Coronary artery (tissue), 2 donors: ENCODE measurements around the gene SEMA6B.

ENCODE experiments used
- DNase-seq: peaks from one replicate; pipeline ENCODE4 v3.0.0-alpha.2; 2017; ENCODE audit warnings: low spot score
- H3K27ac ChIP-seq, 2 donors: fragments of 200-600 bp; sonication (generic); one replicate each; pipeline ENCODE4 v1.5.1; 2016 to 2019
- H3K4me3 ChIP-seq: fragments of 200-600 bp; sonication (generic); 2 replicates; pipeline ENCODE4 v1.5.1; 2016; ENCODE audit warnings: mild to moderate bottlenecking, moderate library complexity
- CTCF ChIP-seq: fragments of 200-600 bp; sonication (generic); IDR thresholded peaks from one replicate; pipeline ENCODE4 v1.5.1; 2019; ENCODE audit warnings: antibody characterized with exemption

The SEMA6B gene

DNA sequence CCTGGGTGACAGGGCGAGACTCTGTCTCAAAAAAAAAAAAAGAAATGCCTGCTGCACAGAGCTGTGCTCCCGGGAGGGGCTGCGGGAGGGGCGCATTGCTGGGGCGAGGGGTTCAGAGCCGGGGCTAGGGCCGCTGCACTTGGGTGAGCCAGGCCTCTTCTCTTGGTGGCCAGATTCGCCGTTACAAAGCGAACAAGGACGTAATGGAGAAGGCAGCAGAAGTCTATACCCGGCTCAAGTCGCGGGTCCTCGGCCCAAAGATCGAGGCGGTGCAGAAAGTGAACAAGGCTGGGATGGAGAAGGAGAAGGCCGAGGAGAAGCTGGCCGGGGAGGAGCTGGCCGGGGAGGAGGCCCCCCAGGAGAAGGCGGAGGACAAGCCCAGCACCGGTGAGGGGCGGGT, 60.2 kb downstream of the SEMA6B start:
- Histone ChIP-seq H3K27ac (no peak overlapping the region), H3K4me3 (no peak overlapping the region)
- no peak for DNase-seq
- no peak for TF ChIP-seq CTCF

DNA sequence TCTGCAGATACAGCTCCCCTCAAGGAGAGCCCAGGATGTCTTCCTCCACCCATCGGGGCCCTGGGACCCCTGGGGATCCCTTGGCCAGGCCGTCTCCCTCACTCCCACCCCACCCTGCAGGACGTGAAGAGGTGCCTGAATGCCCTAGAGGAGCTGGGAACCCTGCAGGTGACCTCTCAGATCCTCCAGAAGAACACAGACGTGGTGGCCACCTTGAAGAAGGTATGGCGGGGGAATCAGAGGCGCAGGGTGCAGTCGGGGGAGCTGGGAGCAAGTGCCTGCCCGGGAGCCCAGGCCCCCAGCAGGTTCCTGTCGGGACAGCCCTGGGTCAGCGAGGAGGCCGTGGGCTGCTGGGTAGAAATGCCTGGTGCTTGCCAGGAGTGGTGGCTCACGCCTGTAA, 60.8 kb downstream of the SEMA6B start:
- DNase-seq = no peak
- Histone ChIP-seq H3K27ac (no peak overlapping the region), H3K4me3 (no peak overlapping the region)
- TF ChIP-seq CTCF = no peak

- H3K4me3 ChIP-seq = no peak overlapping the region
- no peak overlapping the region for H3K27ac ChIP-seq
- DNase-seq = no peak
- no peak for TF ChIP-seq CTCF
These were observed 61.6 kb downstream of the SEMA6B start for GRCh38 chr19:4497770-4498389.

GRCh38 chr19:4496304-4496703, 63.2 kb downstream of the SEMA6B start:
- TF ChIP-seq CTCF = no peak
- Histone ChIP-seq H3K4me3 (no peak overlapping the region), H3K27ac (no peak overlapping the region)
- no peak for DNase-seq

DNA sequence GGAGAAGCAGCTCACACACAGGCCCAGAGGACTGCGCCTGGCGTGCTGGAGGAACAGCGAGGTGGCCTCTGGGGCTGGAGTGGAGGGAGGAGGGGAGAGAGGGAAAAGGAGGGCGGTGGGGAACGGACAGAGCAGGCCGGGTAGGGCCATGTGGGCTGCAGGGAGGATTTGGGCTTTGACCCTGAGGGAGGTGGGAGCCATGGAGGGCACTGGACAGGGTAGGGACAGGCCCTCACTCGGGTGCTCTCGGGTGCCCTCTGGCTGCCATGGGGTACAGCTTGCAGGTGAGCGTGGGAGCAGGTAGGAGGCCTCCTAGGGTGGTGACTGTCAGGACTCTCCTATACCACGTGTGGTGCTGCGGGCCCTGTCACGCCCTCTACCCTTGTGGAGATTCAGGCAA, 64.0 kb downstream of the SEMA6B start:
- no peak for DNase-seq
- no peak for TF ChIP-seq CTCF
- no peak overlapping the region for H3K4me3 ChIP-seq
- no peak overlapping the region for H3K27ac ChIP-seq

GRCh38 chr19:4494691-4495064, 64.8 kb downstream of the SEMA6B start:
- DNase-seq = no peak
- Histone ChIP-seq H3K27ac (no peak overlapping the region), H3K4me3 (no peak overlapping the region)
- no peak for TF ChIP-seq CTCF

DNA sequence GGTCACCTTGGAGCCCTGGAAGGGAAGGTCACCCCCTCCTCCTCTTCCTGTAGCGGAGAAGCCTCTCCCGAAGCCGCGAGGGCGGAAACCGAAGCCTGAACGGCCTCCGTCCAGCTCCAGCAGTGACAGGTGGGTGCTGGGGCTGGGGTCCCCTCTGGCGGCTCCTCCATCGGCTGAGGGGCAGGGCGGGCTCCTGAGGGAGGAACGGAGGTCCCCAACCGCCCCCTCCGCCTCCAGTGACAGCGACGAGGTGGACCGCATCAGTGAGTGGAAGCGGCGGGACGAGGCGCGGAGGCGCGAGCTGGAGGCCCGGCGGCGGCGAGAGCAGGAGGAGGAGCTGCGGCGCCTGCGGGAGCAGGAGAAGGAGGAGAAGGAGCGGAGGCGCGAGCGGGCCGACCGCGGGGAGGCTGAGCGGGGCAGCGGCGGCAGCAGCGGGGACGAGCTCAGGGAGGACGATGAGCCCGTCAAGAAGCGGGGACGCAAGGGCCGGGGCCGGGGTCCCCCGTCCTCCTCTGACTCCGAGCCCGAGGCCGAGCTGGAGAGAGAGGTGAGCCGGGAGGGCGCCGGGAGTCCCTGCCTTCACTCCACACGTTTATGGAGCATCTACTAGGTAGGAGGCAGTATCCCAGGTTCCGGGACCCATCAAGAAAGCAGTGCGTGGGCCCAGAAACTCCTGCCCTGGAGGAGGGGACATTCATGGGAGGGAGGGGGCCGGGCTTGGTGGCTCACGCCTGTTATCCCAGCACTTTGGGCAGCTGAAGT, 65.4 kb downstream of the SEMA6B start:
- no peak overlapping the region for H3K27ac ChIP-seq
- DNase-seq = no peak
- H3K4me3 ChIP-seq = no peak overlapping the region
- no peak for TF ChIP-seq CTCF
